Measurements from ENCODE around the gene SRGAP2C.
"Not testable (repeated sequence)": the region's sequence is repeated elsewhere in the genome, so short reads cannot be mapped to it uniquely, and the experiment has no call there.

Gene SRGAP2C

GRCh38 chr1:121184290-121185127 lies at the start of gene SRGAP2C, which contains the start of gene FAM72B:
Gene SRGAP2C (plus strand): TSS chr1:121184975. CDS start chr1:121187447, 2,472 bp downstream.
Gene FAM72B (minus strand): TSS chr1:121184340. CDS start chr1:121183489, 851 bp downstream.
- not testable (repeated sequence) for DNase-seq (ENCODE audit: low spot score)

DNA sequence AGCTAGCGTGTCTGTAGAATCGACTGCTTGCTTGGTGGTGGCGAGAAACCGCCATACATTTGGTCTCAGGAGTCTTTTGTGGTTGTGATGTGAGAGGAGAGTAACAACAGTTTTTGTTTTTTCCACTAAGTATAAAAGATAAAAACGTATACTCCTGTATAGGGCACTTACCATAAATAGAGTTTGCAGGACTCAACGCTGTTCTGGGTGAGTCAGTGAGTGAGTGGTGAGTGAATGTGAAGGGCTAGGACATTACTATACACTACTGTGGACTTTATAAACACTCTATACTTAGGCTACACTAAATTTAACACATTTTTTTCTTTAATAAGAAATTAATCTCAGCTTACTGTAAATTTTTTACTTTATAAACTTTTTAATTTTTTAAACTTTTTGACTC lies 44.4 kb upstream of the SRGAP2C start:
- not testable (repeated sequence) for DNase-seq (ENCODE audit: low spot score)

GRCh38 chr1:121148489-121149190 lies 36.1 kb upstream of the SRGAP2C start:
- DNase-seq (ENCODE audit: low spot score), result not testable (repeated sequence)

DNA sequence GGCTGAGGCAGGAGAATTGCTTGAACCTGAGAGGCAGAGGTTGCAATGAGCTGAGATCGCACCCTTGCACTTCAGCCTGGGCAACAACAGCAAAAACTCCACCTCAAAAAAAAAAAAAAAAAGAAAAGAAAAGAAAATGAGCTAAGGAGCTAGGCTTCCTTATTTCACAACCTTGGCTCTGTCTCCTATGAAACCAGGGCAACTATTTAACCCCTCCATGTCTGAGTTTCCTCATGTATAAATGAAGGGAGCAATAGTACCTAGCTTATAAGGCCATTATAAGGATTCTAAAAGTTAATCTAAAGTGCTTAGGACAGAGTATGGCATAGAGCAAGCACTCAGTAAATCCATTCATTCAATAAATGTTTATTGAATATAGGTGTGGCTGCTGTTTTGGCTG lies 33.5 kb upstream of the SRGAP2C start:
- DNase-seq (ENCODE audit: low spot score), result not testable (repeated sequence)

- DNase-seq (ENCODE audit: low spot score), result not testable (repeated sequence)
These were observed 32.0 kb upstream of the SRGAP2C start for GRCh38 chr1:121152788-121153187.

GRCh38 chr1:121154811-121155210 lies 30.0 kb upstream of the SRGAP2C start:
- not testable (repeated sequence) for DNase-seq (ENCODE audit: low spot score)

GRCh38 chr1:121155671-121156358 lies 29.0 kb upstream of the SRGAP2C start:
- DNase-seq (ENCODE audit: low spot score), result not testable (repeated sequence)

- DNase-seq (ENCODE audit: low spot score), result not testable (repeated sequence)
These were observed 27.7 kb upstream of the SRGAP2C start for GRCh38 chr1:121156958-121157603.

- not testable (repeated sequence) for DNase-seq (ENCODE audit: low spot score)
These were observed 27.2 kb upstream of the SRGAP2C start for GRCh38 chr1:121157609-121158008.

- DNase-seq (ENCODE audit: low spot score), result not testable (repeated sequence)
These were observed 24.7 kb upstream of the SRGAP2C start for GRCh38 chr1:121160118-121160517.

DNA sequence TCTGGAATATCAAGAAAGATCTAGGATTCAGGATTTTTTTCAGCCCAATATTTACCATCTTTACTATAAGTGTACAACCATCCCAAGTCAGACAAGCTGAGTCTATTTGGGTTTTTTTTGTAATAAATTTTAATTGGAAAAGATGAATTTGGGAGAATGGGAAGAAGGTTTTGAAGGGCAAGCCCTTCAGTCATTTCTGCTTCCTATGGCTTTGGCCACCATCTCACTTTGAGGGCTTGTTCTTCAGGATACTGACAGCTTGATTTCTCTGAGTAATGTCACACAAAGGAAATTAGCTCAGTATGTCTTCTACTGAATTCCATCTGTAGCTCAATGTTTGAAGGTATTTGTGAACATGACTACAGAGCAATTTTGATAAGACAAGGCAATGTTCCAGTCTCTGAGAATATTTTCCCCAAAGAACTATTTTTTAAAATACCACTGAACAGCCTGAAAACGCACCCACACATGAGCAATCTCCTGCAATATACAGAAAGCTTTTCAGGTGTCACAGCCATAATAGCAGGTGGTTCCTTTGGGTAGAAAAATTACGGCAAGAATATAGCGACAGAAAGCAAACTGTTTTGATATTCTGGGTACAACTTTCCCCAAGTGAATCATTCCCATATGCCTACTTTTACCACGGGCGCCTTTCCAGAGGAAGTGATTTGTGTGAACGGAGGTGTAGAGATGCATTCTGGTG lies 23.4 kb upstream of the SRGAP2C start:
- not testable (repeated sequence) for DNase-seq (ENCODE audit: low spot score)

DNA sequence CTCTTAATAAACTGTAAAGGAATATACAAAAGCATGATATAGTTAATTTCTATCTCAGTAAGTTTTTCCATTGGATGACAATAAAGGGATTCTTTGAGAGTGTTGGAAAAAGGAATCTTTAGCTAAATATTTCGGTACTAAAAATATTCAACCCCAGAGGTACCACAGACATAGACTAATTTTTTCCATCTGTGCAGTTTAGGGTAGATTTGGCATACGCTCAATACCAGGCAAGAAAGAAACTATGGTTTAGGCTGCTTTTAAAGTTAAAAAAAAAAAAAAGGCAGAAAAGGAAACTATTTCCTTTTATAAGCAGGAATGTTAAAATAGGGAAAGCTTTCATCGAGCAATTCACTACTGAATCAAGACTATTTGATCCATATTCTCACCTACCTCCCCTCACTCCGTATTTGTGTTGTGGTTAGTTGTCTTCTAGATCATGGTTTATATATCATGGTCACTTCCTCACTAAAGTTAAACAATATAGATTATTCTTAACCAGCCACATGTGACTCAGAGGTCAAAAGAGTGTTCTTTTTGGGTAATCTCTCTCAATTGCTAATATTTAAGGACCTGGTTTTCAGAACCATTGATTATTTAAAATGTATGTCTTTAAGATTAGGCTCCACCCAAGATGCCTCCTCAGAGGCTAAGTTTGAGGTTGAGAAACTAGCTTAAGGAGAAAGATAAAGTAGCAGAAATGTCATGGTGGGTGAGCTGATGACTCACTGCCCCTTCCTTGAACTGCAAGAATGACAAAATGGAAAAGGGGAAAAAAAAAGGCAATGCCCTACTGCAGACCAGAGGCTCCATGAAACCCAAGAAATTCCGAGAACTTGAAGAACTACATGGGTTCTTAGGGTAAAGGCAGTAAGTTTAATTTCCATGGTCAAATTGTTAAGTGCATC lies 20.7 kb upstream of the SRGAP2C start:
- not testable (repeated sequence) for DNase-seq (ENCODE audit: low spot score)

DNA sequence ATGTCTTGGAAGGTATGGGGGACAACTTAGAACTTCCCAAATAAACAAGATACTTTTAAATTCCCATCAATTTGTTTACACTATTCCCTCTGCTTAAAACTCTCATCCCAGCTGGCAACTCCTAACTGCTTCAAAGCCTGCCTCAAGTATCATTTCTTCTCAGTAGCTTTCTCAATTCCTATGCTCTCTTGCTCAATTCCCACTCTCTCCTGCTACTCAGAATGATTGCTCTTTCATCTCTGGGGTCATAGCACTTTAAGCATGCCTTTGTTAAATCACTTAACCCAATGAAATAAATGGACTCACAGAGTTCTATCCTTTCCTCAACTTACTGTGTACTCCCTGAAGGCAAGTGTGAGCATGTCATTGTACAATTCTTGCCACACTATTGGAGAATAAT lies 19.5 kb upstream of the SRGAP2C start:
- not testable (repeated sequence) for DNase-seq (ENCODE audit: low spot score)

GRCh38 chr1:121167225-121167738 lies 17.5 kb upstream of the SRGAP2C start:
- not testable (repeated sequence) for DNase-seq (ENCODE audit: low spot score)

DNA sequence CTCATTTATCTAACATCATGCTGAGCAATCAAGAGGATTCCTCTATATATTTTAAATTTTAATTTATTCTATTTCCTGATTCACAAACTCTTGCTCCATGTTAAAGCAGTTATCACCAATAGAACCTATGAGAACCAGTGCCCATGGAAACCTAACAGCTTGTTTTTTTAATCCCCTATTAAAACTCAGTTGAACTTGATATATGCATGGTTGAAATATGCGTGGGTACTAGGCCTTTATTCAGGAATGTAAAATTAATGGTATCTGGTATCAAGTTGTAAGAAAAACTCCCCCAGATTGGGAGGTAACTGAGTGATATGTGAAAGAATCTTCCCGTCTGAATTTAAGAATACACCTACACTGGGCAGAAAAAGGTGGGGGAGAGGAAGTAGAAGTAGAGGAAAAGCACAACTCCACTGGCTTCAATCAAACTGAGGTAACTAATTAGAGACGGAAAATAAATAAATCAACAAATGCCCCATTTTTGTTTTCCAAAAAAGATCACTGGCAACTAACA lies 16.6 kb upstream of the SRGAP2C start:
- not testable (repeated sequence) for DNase-seq (ENCODE audit: low spot score)

- not testable (repeated sequence) for DNase-seq (ENCODE audit: low spot score)
These were observed 8.1 kb upstream of the SRGAP2C start for GRCh38 chr1:121176649-121177048.

GRCh38 chr1:121178197-121178596 lies 6.6 kb upstream of the SRGAP2C start:
- not testable (repeated sequence) for DNase-seq (ENCODE audit: low spot score)

GRCh38 chr1:121183867-121184266 lies 908 bp upstream of the SRGAP2C start:
- DNase-seq (ENCODE audit: low spot score), result not testable (repeated sequence)

DNA sequence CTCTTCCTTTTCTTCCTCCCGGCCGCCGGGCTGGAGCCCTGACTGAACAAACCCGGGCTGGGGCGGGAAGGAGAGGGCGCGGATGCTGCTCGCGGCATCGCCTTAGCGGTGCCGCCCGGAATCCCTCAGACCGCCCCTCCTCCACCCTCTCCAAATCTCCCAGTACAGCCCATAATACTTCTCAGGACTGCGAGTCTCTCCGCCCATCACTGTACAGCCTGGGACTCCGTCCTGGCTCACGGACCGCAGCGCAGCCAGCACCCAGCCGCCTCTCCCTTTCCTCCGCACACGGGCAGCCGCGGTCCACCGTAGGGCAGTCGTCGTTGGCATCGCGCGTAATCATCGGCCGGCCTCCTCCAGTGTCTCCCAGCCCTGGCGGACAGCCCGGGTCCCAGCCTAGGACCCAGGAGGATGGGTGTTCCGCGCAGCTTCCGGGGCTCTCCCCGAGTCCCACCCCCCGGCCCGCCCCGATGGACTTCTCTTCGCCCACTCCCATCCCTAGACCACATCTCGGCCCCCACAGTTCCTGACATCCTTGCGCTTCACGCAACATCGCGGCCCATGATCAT lies 449 bp downstream of the SRGAP2C start:
- DNase-seq (ENCODE audit: low spot score), result not testable (repeated sequence)
